Measurements from ENCODE around the gene KDM4C. TPM values are rescaled to one million over a fixed set of nuclear protein-coding genes. Genes with fewer than 3 reads are reported as not detected.

KDM4C gene
- total and polyA plus RNA-seq, 2 of the 13 experiments (the other 11 are each of a cell fraction or from before 2014, with no cell fraction given), result 19.4 to 23.6 TPM

- TF ChIP-seq ATF4 (CRISPR knock-in tag; IDR thresholded peaks at IDR 0.05) (no peak), HDAC6 (IDR thresholded peaks at IDR 0.05; ENCODE audit: low read depth, low read length) (no peak), ZNF772 (CRISPR knock-in tag; IDR thresholded peaks at IDR 0.05) (no peak), TBL1XR1 (IDR thresholded peaks at IDR 0.05; ENCODE audit: borderline replicate concordance, low read length, partially characterized antibody) (no peak), MED8 (CRISPR knock-in tag; IDR thresholded peaks at IDR 0.05; ENCODE audit: insufficient replicate concordance) (no peak)
- TF ChIP-seq, protein P1, sequence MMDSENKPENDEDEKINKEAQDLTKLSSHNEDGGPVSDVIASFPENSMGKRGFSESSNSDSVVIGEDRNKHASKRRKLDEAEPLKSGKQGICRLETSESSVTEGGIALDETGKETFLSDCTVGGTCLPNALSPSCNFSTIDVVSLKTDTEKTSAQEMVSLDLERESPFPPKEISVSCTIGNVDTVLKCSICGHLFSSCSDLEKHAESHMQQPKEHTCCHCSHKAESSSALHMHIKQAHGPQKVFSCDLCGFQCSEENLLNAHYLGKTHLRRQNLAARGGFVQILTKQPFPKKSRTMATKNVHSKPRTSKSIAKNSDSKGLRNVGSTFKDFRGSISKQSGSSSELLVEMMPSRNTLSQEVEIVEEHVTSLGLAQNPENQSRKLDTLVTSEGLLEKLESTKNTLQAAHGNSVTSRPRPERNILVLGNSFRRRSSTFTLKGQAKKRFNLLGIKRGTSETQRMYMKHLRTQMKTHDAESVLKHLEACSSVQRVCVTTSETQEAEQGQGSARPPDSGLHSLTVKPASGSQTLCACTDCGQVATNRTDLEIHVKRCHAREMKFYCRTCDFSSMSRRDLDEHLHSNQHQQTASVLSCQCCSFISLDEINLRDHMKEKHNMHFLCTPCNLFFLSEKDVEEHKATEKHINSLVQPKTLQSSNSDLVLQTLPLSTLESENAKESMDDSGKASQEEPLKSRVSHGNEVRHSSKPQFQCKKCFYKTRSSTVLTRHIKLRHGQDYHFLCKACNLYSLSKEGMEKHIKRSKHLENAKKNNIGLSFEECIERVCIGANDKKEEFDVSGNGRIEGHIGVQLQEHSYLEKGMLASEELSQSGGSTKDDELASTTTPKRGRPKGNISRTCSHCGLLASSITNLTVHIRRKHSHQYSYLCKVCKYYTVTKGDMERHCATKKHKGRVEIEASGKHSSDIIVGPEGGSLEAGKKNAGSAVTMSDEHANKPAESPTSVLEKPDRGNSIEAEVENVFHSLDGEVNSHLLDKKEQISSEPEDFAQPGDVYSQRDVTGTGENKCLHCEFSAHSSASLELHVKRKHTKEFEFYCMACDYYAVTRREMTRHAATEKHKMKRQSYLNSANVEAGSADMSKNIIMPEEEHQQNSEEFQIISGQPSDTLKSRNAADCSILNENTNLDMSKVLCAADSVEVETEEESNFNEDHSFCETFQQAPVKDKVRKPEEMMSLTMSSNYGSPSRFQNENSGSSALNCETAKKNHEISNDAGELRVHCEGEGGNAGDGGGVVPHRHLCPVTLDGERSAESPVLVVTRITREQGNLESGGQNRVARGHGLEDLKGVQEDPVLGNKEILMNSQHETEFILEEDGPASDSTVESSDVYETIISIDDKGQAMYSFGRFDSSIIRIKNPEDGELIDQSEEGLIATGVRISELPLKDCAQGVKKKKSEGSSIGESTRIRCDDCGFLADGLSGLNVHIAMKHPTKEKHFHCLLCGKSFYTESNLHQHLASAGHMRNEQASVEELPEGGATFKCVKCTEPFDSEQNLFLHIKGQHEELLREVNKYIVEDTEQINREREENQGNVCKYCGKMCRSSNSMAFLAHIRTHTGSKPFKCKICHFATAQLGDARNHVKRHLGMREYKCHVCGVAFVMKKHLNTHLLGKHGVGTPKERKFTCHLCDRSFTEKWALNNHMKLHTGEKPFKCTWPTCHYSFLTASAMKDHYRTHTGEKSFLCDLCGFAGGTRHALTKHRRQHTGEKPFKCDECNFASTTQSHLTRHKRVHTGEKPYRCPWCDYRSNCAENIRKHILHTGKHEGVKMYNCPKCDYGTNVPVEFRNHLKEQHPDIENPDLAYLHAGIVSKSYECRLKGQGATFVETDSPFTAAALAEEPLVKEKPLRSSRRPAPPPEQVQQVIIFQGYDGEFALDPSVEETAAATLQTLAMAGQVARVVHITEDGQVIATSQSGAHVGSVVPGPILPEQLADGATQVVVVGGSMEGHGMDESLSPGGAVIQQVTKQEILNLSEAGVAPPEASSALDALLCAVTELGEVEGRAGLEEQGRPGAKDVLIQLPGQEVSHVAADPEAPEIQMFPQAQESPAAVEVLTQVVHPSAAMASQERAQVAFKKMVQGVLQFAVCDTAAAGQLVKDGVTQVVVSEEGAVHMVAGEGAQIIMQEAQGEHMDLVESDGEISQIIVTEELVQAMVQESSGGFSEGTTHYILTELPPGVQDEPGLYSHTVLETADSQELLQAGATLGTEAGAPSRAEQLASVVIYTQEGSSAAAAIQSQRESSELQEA (CRISPR knock-in tag; IDR thresholded peaks at IDR 0.05; ENCODE audit: not compliant biosample characterization), result no peak
These were observed 868 bp downstream of the KDM4C start (continued) for GRCh38 chr9:6758498-6759184.
